KBM-7 (cell line): ENCODE data around the gene BTBD2.
"Not testable (repeated sequence)": the region's sequence is repeated elsewhere in the genome, so short reads cannot be mapped to it uniquely, and the experiment has no call there.

Experiments
- DNase-seq: peaks from one replicate; pipeline ENCODE4 v3.0.0-alpha.2; 2015
- in situ Hi-C: fragments of 300-500 bp; cut with MboI; formaldehyde crosslinking; loops from 2 replicates; pipeline ENCODE4 v1.14.3; 2020; ENCODE audit warnings: low sequenced_read_pairs, low pct_unique_long_range_greater_than_20kb, mixed read lengths

The BTBD2 gene

DNA sequence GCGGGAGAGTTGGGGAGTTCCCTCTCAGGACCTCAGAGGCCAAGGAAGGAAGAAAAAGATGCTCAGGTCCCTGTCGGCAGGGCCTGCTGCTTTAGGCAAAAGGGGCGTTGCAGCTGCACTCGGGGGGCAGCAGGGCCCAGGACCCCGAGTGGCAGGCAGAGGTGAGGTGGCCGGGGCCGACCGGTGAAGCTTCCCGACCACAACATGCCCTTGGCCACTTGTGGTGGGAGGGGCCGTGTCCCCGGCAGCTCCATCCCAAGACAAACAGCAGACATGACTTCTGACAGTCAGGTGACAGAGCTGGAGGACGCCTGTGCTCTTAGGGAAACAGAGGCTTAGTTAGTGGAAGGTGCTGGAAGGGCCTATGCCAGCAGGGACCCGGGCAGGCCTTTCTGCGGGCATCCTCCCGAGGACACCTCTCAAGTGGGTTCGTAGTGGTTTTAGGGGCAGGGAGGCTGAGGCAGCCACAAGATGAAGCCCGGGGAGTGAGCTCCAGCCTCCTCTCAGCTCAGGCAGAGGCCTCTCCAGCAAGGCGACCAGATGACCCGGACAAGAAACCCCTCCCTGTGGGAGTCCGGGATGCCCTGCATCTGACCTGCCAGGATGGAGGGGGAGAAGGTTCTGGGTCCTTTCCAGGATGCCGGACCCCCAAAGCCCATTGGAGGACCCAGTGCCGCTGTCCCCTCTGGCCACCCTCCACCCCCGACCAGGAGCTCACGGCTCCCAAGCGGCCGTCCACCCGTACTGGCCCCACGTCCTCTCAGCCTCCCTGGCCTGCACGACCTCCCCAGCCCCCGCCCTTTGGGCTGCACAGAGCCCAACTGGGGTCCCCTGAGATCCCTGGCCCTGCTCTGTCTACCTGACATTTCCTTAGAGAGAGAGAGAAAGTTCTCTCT is 24.2 kb downstream of the BTBD2 start:
- in situ Hi-C loops, result no loop called here
- no peak for DNase-seq

- no peak for DNase-seq
- in situ Hi-C loops, result no loop called here
These were observed 25.1 kb downstream of the BTBD2 start for GRCh38 chr19:1990230-1991017.

GRCh38 chr19:1989513-1990229 is 25.8 kb downstream of the BTBD2 start:
- DNase-seq, result no peak
- in situ Hi-C loops, result no loop called here

- in situ Hi-C loops, DNase-seq: not testable (repeated sequence)
These were observed 27.1 kb downstream of the BTBD2 start for GRCh38 chr19:1988464-1988863.

DNA sequence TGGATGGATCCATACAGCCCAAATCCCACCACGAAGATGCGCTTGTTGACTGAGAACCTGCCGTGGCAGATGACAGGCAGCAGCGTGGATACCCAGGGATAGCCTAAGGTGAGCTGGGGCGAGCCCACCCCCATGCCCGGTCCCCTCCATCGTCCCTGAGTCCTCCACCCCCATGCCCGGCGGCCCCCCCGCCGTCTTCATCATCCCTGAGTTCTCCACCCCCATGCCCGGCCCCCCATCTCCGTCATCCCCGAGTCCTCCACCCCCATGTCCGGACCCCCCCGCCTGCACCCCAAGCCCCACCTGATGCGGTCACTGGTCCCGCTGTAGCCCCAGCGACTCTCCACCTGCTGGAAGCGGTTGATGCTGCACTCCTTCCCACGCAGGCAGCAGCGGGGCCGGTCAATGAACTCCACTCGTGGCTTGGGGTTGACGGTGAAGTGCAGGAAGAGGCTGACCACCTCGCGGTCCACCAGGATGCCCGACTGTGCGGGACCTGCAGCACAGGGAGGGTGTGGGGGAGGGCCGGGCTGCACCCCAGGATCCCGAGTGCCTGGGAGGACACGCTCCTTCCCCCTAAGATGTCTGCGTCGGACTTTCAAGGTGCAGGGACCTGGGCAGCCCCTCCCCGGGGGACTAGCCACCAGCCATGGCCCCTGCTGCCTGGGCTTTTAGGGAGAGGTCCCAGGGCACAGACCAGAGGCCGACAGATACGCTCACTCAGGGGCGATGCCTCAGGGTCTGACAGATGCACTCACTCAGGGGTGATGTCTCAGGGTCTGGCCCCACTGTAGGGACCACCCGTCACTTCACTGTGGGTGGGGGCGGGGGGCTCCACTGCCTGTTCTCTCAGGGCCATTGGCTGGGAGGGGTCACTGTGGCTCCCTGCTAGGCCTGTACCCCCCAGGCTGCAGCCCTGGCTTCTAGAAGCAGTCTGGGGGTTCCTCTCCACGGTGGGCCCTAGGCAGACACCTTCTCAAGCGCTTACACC is 28.0 kb downstream of the BTBD2 start:
- in situ Hi-C loops, result no loop called here
- DNase-seq, result no peak

DNA sequence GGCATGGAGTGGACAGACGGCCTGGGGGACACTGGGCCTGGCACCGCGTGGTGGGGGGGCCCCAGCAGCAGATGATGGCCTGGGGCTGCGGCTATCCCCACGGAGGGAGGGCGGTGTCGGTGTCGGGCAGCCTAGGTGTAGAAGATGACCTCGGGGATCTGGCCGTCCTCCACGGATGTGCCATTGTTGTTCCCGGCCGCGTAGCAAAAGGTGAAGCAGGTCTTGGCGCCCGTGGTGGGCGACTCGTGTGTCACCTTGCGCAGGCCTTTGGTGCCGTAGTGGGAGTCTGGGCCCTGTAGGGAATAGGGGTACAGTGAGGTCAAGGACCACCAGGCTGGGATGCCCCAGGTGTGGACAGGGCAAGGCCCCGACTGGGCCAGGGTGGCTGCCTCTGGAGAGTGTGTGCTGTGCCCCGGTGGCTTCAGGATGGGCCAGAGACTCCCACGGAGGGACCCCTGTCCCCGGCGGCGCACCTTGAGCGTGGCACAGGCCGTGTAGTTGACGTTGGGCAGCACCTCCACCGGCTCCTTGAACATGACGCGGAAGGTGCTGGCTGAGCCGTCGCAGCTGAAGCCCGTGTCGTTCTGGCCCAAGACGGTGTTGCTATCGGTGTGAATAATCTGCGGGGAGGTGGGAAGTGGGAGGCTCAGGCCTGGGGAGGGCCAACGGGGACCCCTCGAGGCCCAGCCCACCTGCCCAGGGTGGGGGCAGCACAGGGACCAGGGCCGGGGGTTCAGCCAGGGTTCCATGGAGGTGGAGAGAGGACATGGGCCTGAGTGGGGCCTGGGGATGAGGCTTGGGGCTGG is 29.0 kb downstream of the BTBD2 start:
- in situ Hi-C loops, result no loop called here
- DNase-seq, result no peak

- DNase-seq, result no peak
These were observed 29.7 kb downstream of the BTBD2 start for GRCh38 chr19:1985588-1986356.

GRCh38 chr19:1984357-1984756 is 31.2 kb downstream of the BTBD2 start:
- in situ Hi-C loops, result no loop called here
- no peak for DNase-seq

More at GRCh38 chr19:1985588-1986356, 29.7 kb downstream of the BTBD2 start:
- in situ Hi-C loops, result no loop called here

- in situ Hi-C loops, result no loop called here
- DNase-seq, result no peak
These were observed 34.3 kb downstream of the BTBD2 start for GRCh38 chr19:1981253-1981652.

DNA sequence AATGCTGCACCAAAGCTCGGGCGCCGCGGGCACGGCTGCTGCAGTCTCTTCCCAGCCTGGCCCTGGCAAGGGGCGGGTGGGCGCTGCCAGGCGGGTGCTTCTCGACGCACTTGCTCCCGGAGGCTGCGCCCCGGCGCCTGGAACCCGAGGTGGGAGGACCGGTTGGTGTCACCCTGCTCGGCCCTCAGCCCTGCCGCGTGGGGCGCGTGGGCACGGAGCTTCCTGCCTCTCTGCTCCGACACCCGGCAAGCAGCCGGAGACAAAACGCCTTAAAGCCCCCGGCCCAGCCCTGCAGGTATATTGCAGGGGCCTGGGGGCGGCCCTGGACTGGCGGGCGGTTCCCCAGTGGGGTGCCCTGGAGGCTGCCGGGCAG is 34.7 kb downstream of the BTBD2 start:
- DNase-seq, result no peak
- in situ Hi-C loops, result no loop called here

- in situ Hi-C loops, result no loop called here
- DNase-seq, result no peak
These were observed 35.3 kb downstream of the BTBD2 start for GRCh38 chr19:1980091-1980808.

- in situ Hi-C loops, result no loop called here
- no peak for DNase-seq
These were observed 35.9 kb downstream of the BTBD2 start for GRCh38 chr19:1979642-1980041.

- no peak for DNase-seq
- in situ Hi-C loops, result no loop called here
These were observed 36.5 kb downstream of the BTBD2 start for GRCh38 chr19:1979017-1979416.

- no peak for DNase-seq
- in situ Hi-C loops, result no loop called here
These were observed 37.1 kb downstream of the BTBD2 start for GRCh38 chr19:1978346-1978894.

DNA sequence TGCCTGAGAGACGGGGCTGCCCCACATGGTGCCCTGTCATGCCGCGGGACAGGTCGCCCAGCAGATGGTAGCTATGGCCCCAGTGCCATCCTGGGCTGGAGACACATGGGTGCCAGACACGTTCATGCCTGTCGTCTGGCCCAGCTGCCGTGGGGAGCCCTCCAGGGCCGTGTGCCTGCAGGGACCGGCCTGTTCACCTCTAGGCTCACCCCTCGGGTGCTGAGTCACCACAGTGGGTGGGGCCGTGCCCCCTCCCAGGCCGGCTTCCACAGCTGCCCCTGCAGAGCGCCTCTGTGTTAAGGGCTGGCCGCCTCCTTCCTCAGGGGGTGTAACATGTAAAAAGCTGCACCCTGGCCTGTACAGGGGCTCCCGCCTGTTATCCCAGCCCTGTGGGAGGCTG is 38.4 kb downstream of the BTBD2 start:
- no peak for DNase-seq
- in situ Hi-C loops, result no loop called here

DNA sequence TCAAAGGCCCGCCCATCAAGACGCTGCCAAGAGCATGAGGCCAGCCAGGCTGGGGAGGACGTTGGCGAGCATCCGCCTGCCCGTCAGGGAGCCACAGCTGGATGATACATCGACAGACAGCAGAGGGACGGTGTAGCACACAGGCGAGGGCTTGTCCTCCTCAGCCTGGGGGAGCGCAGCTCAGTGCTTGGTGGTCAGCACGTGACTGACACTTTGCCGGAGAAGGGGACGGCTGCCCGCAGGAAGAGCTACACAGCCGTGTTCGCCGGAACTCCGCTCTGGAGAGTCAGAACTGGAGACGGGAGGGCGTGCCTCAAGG is 40.4 kb downstream of the BTBD2 start:
- in situ Hi-C loops, result no loop called here
- no peak for DNase-seq
